Activated CD4-positive, alpha-beta T cell treated with anti-CD3 and anti-CD28 coated beads, Interleukin-10, Interleukin-2, amounts not matched to agents 100 ng/mL and 50 ng/mL, durations not matched to agents 16 hours and 8 hours (primary cell): ENCODE results near the gene ACO1.
"Not testable (repeated sequence)": the region's sequence is repeated elsewhere in the genome, so short reads cannot be mapped to it uniquely, and the experiment has no call there.

Experiments
- DNase-seq: peaks from one replicate; pipeline ENCODE4 v3.0.0-alpha.2; 2020

The ACO1 gene

GRCh38 chr9:32384364-32385151 is at the start of gene ACO1:
ACO1 (plus strand) TSS chr9:32384643; CDS start chr9:32405507, 20,864 bp downstream.
- peak; percentile 88 for DNase-seq

DNA sequence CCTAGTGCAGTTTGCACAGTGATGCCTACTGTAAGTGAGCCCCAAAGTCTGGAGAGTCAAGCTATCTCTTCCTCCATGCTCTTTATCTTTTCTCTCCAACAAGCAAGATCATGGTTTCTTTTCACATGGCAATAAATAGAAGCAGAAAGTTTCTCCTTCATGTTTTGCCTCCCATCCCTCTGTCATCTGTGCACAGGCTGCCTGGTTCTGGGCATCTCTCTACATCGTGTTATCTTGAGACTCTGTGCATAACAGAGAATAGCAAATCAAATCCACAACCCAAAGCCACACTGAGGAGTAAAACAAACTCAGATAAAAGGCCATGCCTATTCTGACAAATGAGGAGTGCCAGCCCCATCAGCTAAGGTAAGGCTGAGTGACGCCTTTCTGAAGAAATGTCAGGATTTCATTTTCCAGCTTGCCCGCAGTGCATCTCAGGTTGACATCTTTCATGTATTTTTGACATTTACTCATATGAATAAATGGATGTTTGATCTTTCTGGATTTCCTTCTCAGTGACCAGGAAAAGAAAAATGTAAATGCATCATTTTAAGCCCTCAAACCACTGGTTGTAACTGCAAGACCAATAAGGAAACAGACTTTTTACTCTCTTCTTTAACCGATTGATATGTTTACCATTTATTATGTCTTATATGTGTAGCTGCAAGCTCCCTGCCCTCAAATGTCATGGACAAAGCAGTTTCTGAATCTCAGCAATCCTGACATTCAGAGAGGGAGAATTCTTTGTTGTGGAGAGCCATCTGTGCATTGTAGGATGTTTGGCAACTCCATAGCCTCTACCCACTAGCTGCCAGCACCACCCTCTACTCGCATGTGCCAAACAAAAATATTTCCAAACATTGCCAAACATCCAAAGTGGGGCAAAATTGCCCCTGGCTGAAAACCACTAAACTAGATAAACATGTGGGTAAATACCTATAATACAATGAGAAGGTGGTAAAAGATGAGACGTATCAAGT is 49.2 kb upstream of the ACO1 start:
- DNase-seq, result no peak

- DNase-seq, result no peak
Observed at GRCh38 chr9:32339424-32339823, 45.0 kb upstream of the ACO1 start.

GRCh38 chr9:32340361-32340760 is 44.1 kb upstream of the ACO1 start:
- DNase-seq, result no peak

GRCh38 chr9:32344551-32345182 is 39.8 kb upstream of the ACO1 start:
- DNase-seq, result peak; percentile 5

- no peak for DNase-seq
Observed at GRCh38 chr9:32345243-32345642, 39.2 kb upstream of the ACO1 start.

DNA sequence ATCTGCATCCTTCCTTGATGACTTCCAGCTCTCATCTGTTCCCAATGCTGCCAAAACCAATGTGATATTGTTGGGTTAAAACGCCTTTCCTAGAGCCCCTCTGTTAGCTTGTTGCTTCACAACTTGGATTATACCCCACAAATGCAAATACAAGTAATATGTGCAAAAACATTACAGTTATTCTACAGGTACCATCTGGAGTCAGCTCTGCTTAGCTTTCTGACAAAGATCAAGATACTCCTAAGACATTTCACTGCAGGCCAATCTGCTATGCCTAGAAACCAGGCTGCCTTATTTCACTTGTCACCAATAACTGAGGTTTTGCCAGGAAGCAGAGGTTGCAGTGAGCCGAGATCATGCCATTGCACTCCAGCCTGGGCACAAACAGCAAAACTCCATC is 36.9 kb upstream of the ACO1 start:
- no peak for DNase-seq

- no peak for DNase-seq
Observed at GRCh38 chr9:32348106-32348695, 36.2 kb upstream of the ACO1 start.

- DNase-seq, result no peak
Observed at GRCh38 chr9:32349013-32349412, 35.4 kb upstream of the ACO1 start.

DNA sequence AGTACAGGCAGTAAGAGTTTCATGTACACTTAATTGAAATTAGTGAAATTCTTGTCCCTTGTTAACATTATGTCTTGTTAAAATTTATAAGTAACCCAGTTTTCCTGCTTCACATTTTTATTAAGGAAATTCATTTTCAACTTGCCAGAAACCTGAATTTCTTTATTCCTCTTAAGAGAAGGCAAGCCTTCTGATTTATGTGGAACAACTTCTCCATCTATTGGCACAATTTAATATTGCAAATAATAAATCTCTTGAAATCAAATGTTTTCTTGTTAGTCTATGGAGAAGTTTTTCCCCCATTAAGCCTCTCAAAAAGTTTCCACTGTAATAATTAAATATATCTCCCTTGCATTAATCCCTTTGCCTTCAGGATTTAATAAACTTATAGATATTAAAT is 33.8 kb upstream of the ACO1 start:
- no peak for DNase-seq

- DNase-seq, result no peak
Observed at GRCh38 chr9:32351845-32352244, 32.6 kb upstream of the ACO1 start.

- not testable (repeated sequence) for DNase-seq
Observed at GRCh38 chr9:32353476-32353875, 31.0 kb upstream of the ACO1 start.

DNA sequence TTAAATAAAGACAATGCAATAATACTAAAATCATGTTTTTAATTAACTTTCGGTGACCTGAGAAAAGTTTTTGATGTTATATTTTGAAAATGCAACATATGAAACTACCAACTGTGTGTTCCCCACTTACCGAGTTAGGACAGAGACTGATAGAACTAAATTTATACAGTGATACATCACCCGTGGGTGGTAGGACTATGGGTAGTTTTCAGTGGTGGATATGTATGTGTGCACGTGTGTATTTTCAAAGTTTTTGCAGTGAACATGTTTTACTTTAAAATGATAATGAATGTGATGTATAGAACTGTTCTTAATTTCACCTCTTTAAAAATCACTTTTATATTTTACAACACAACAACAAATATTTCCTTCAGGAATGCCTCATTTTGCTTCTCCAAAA is 25.0 kb upstream of the ACO1 start:
- DNase-seq, result no peak

- DNase-seq, result no peak
Observed at GRCh38 chr9:32360983-32361673, 23.3 kb upstream of the ACO1 start.

- no peak for DNase-seq
Observed at GRCh38 chr9:32371279-32371678, 13.2 kb upstream of the ACO1 start.

DNA sequence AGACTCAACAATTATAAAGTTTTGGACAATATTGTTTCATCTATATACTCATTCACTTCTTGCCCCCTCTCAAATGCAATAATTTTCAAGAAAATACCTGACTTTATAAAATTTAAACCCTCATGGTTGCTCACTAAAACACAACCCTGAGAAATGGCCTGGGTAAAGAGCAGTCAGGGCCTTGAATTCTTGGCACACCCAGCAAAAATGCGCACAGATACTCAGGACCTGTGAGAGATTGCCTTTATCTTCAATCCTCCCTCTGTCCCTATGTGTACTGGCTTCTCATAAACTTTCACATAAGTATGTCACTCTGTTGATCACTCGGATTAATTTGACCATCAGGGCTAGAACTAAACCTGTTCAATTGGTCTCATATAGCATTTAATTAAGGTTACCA is 12.8 kb upstream of the ACO1 start:
- DNase-seq, result no peak

GRCh38 chr9:32376285-32376684 is 8.2 kb upstream of the ACO1 start:
- no peak for DNase-seq

GRCh38 chr9:32378496-32378895 is 5.9 kb upstream of the ACO1 start:
- peak; percentile 72 for DNase-seq

DNA sequence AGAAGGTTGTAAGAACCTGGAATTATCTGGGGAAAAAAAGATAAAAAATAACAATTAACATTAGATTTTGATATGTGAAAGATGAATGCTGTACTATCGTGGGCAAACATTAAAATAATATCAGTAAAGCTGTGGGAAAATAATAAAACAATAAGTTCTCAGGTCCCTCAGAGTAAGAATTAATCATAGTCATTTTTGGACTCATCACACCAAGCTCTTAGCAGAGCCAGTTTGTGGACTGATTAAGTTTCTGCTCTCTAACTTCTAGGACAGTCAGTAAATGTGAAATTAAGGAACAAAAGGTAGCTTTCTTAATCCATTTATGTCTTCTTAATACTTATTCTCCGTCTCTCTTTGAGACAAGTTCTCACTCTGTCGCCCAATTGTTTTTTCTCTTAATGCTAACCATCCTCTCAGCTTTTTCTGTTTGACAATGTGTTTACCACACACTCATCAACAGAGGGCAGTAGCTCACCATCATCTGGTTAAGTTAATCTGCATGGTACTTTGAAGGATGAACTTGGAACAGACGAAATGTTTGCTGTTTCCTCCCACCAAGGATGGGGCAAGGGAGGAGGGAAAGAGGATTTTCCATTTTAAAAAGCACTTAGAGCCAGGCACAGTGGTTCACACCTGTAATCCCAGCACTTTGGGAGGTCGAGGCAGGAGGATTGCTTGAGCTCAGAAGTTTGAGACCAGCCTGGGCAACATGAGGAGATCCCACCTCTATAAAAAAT is 5.3 kb upstream of the ACO1 start:
- DNase-seq, result peak; percentile 79

- DNase-seq, result no peak
Observed at GRCh38 chr9:32380944-32381343, 3.5 kb upstream of the ACO1 start.

DNA sequence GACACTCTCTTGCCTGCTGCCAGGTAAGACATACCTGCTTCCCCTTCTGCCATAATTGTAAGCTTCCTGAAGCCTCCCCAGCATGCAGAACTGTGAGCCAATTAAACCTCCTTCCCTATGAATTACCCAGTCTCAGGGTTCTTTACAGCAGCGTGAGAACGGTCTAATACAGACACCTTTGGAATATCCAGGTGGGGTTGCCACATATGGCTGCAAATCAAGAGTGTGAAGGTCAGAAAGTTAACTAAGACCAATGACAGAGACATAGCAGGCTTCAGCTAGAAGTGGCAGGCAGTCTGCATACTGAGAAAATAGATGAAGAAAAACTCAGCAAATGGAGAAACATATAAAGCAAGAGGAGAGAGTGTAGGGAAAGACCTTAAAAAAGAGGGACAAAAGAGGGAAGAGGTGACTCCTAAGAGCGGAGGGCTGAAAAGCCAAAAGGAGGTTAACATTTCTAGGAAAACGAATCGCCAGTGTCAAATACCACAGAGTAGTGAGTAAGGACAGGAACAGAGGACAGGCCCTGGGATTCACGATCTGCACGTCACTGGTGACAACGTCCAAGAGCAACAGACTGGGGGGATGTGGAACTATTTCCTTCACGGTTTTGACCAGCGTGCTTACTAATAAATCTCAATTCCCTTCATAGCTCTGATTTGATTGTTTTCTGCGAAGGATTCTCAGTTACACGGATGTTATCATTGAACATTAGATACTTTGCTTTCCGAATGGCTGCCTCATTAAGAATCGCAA is 1.7 kb upstream of the ACO1 start:
- DNase-seq, result no peak
